MM.1S (cell line): Measurements from ENCODE around the gene RBKS.

ENCODE experiments used
- DNase-seq: peaks from one replicate; pipeline ENCODE4 v3.0.0-alpha.2; 2015
- H2AFZ ChIP-seq: fragments of 300-600 bp; sonication (generic); 2 replicates; pipeline ENCODE4 v1.6.0; 2016; ENCODE audit warnings: antibody characterized with exemption, low read length
- H3F3A ChIP-seq: fragments of 300-600 bp; sonication (generic); 2 replicates; pipeline ENCODE4 v1.6.1; 2016; ENCODE audit warnings: mild to moderate bottlenecking, antibody characterized with exemption, low read length, moderate library complexity, mixed read lengths; ENCODE audit not compliant: insufficient read depth
- H3K27ac ChIP-seq: fragments of 300-600 bp; sonication (generic); 2 replicates; pipeline ENCODE4 v1.5.1; 2016; ENCODE audit warnings: mild to moderate bottlenecking, low read length
- H3K27me3 ChIP-seq: fragments of 300-600 bp; sonication (generic); replicated peaks from 2 replicates; pipeline ENCODE4 v1.6.0; 2016; ENCODE audit warnings: low read length; ENCODE audit not compliant: insufficient read depth
- H3K36me3 ChIP-seq: fragments of 300-600 bp; sonication (generic); replicated peaks from 2 replicates; pipeline ENCODE4 v1.6.1; 2016; ENCODE audit warnings: mild to moderate bottlenecking, low read length, mixed read lengths; ENCODE audit not compliant: insufficient read depth
- H3K4me1 ChIP-seq: fragments of 300-600 bp; sonication (generic); 2 replicates; pipeline ENCODE4 v1.6.1; 2016; ENCODE audit warnings: low read length, mixed read lengths
- H3K4me2 ChIP-seq: fragments of 300-600 bp; sonication (generic); 2 replicates; pipeline ENCODE4 v1.6.0; 2016; ENCODE audit warnings: low read depth, low read length
- H3K4me3 ChIP-seq: fragments of 300-600 bp; sonication (generic); 2 replicates; pipeline ENCODE4 v1.5.1; 2016; ENCODE audit warnings: low read length, mixed read lengths
- H3K79me2 ChIP-seq: fragments of 300-600 bp; sonication (generic); 2 replicates; pipeline ENCODE4 v1.6.1; 2016; ENCODE audit warnings: mixed run types, low read length, mixed read lengths
- H3K9ac ChIP-seq: fragments of 300-600 bp; sonication (generic); 2 replicates; pipeline ENCODE4 v1.6.1; 2016; ENCODE audit warnings: low read length, mixed read lengths
- H3K9me2 ChIP-seq: fragments of 300-600 bp; sonication (generic); replicated peaks from 2 replicates; pipeline ENCODE4 v1.6.1; 2016; ENCODE audit warnings: mild to moderate bottlenecking, low read length, mixed read lengths; ENCODE audit not compliant: insufficient read depth
- H3K9me3 ChIP-seq: fragments of 300-600 bp; sonication (generic); replicated peaks from 2 replicates; pipeline ENCODE4 v1.6.1; 2016; ENCODE audit warnings: mild to moderate bottlenecking, low read length, mixed read lengths; ENCODE audit not compliant: insufficient read depth
- H4K20me1 ChIP-seq: fragments of 300-600 bp; sonication (generic); 2 replicates; pipeline ENCODE4 v1.6.1; 2016; ENCODE audit warnings: mild to moderate bottlenecking, low read length, moderate library complexity, mixed read lengths; ENCODE audit not compliant: insufficient read depth
- EZH2 ChIP-seq: fragments of 300-600 bp; sonication (generic); optimal IDR thresholded peaks from 2 replicates; pipeline ENCODE3; 2017; ENCODE audit warnings: low read depth, mild to moderate bottlenecking, antibody characterized with exemption, low read length, mixed read lengths
- EZH2phosphoT487 ChIP-seq: fragments of 300-600 bp; sonication (generic); IDR thresholded peaks from 2 replicates; pipeline ENCODE4 v1.6.1; 2018; ENCODE audit warnings: antibody characterized with exemption, low read length
- TF ChIP-seq, protein P1 (sequence below): fragments of 300-600 bp; sonication (generic); IDR thresholded peaks from 2 replicates; pipeline ENCODE4 v1.5.1; 2016; ENCODE audit warnings: antibody characterized with exemption, low read length, mixed read lengths

Gene RBKS

DNA sequence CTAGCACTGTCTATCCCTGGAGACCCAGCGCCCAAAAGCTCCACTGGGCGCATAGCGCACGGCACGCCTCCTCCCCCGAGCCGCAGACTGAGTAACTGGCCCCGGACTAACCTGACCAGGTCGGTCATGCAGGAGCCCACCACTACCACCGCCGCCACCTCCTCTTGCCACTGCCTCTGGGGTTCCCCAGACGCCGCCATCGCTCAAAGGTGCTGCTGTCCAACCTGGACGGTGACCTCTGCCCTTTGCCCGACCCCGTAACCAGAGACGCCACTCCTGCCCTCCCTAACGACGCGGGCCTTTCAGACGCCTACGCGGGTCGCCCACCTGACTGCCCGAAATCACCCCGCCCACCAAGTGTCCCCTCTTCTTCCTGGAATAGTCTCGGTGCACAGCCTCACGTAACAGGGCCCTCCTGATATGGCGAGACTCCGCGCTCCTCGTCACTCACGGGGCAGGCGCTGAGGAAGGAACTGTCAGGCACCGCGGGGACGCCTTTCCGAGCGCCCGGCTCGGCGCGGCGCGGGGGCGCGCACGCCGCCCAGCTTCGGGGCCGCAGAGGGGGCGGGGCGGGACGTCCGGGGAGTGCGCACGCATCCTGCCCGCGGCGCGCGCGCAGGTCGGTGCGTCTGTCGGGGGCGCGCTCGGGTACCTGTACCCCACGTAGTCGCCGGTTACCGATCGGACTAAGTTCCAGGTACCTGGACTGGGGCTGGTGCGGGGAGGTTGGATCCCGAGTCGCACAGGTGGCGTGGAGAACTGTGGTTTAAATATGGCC, at the start of gene RBKS, which contains the start of gene BABAM2:
Gene RBKS (minus strand): TSS at position 242 of the 778 bp plus-strand sequence. CDS start 42 bp downstream, at position 200.
Gene BABAM2 (plus strand): TSS at position 584 of the 778 bp plus-strand sequence. CDS start 3,828 bp downstream, outside the sequence.
- Histone ChIP-seq H3K4me2 (peak within 1 kb of the TSS; percentile 95), H3K9me2 (no peaks in the 10 kb centered on the region), H3K36me3 (no peaks in the 10 kb centered on the region), H2AFZ (peak within 1 kb of the TSS; percentile 99), H3K4me1 (0 out of 2 replicates have a peak, but pooled peaks cover 5% of the 10 kb centered on the region), H3K9me3 (no peaks in the 10 kb centered on the region), H3F3A (peaks cover 6% of the 10 kb centered on the region), H3K79me2 (no peaks in the 10 kb centered on the region), H3K4me3 (peak within 1 kb of the TSS; percentile 93), H3K27me3 (no peaks in the 10 kb centered on the region), H3K27ac (peak within 1 kb of the TSS; percentile 99), H4K20me1 (no peaks in the 10 kb centered on the region), H3K9ac (peak within 1 kb of the TSS; percentile 98)
- peak; percentile 90 for DNase-seq
- no peak for TF ChIP-seq EZH2
- TF ChIP-seq, protein P1, sequence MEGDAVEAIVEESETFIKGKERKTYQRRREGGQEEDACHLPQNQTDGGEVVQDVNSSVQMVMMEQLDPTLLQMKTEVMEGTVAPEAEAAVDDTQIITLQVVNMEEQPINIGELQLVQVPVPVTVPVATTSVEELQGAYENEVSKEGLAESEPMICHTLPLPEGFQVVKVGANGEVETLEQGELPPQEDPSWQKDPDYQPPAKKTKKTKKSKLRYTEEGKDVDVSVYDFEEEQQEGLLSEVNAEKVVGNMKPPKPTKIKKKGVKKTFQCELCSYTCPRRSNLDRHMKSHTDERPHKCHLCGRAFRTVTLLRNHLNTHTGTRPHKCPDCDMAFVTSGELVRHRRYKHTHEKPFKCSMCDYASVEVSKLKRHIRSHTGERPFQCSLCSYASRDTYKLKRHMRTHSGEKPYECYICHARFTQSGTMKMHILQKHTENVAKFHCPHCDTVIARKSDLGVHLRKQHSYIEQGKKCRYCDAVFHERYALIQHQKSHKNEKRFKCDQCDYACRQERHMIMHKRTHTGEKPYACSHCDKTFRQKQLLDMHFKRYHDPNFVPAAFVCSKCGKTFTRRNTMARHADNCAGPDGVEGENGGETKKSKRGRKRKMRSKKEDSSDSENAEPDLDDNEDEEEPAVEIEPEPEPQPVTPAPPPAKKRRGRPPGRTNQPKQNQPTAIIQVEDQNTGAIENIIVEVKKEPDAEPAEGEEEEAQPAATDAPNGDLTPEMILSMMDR, result no peak
- no peak for TF ChIP-seq EZH2phosphoT487

- H3K9me3 ChIP-seq, result no peaks in the 10 kb centered on the region
- no peaks in the 10 kb centered on the region for H3K4me1 ChIP-seq
- no peaks in the 10 kb centered on the region for H3K27me3 ChIP-seq
- no peak overlapping the region for H2AFZ ChIP-seq
- H3K9me2 ChIP-seq, result no peaks in the 10 kb centered on the region
- DNase-seq, result no peak
- no peak overlapping the region for H3K4me2 ChIP-seq
- TF ChIP-seq, protein P1, result no peak
- TF ChIP-seq EZH2phosphoT487 (no peak), EZH2 (no peak)
- no peak overlapping the region for H3K9ac ChIP-seq
- no peaks in the 10 kb centered on the region for H3K36me3 ChIP-seq
- H3K4me3 ChIP-seq, result no peak overlapping the region
- no peaks in the 10 kb centered on the region for H4K20me1 ChIP-seq
- H3K27ac ChIP-seq, result no peak overlapping the region
- H3F3A ChIP-seq, result no peaks in the 10 kb centered on the region
- no peaks in the 10 kb centered on the region for H3K79me2 ChIP-seq
These were observed 44.8 kb upstream of the RBKS start for GRCh38 chr2:27935026-27935425.

DNA sequence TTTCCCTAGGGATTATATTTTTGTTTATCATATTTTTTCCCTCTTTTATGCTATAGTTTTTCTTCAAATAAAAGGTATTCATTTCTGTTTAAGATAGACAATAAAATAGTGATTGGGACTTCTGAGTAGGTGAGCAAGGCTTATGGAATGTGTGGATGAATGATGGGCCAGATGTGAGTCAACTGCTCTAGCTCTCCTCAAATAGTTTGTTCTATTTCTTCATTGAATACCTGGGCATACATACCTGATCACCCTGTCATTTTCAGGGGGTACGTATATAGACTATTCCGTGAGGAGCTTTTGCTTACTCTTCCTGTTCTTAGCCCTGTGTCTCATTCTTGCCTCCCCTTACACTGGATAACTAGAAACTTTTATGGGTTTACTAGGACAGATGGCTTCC, 42.2 kb upstream of the RBKS start:
- Histone ChIP-seq H3F3A (no peaks in the 10 kb centered on the region), H3K27me3 (no peaks in the 10 kb centered on the region), H4K20me1 (no peaks in the 10 kb centered on the region), H2AFZ (no peak overlapping the region), H3K79me2 (no peaks in the 10 kb centered on the region), H3K36me3 (no peaks in the 10 kb centered on the region), H3K4me2 (no peak overlapping the region), H3K27ac (no peak overlapping the region), H3K4me1 (no peaks in the 10 kb centered on the region), H3K4me3 (no peak overlapping the region), H3K9ac (no peak overlapping the region), H3K9me2 (no peaks in the 10 kb centered on the region), H3K9me3 (no peaks in the 10 kb centered on the region)
- no peak for TF ChIP-seq EZH2phosphoT487
- TF ChIP-seq, protein P1, result no peak
- TF ChIP-seq EZH2, result no peak
- no peak for DNase-seq
